ENCODE measurements around the gene ZNF24.

DNA sequence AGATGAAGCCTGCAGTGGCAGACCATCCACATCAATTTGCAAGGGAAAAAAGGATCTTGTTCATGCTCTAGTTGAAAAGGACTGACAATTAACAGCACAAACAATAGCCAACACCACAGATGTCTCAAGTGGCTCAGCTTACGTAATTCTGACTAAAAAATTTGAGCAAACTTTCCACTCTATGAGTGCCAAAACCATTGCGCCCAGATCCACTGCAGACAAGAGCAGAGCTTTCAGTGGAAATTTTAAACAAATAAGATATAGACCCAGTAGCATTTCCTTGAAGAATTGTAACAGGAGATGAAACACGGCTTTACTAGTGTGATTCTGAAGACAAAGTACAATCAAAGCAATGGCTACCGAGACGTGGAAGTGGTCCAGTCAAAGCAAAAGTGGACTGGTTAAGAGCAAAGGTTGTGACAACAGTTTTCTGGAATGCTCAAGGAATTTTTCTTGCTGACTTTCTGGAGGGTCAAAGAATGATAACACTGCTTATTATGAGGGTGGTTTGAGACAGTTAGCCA is 44.9 kb upstream of the ZNF24 start:
- TF ChIP-seq, protein P1, sequence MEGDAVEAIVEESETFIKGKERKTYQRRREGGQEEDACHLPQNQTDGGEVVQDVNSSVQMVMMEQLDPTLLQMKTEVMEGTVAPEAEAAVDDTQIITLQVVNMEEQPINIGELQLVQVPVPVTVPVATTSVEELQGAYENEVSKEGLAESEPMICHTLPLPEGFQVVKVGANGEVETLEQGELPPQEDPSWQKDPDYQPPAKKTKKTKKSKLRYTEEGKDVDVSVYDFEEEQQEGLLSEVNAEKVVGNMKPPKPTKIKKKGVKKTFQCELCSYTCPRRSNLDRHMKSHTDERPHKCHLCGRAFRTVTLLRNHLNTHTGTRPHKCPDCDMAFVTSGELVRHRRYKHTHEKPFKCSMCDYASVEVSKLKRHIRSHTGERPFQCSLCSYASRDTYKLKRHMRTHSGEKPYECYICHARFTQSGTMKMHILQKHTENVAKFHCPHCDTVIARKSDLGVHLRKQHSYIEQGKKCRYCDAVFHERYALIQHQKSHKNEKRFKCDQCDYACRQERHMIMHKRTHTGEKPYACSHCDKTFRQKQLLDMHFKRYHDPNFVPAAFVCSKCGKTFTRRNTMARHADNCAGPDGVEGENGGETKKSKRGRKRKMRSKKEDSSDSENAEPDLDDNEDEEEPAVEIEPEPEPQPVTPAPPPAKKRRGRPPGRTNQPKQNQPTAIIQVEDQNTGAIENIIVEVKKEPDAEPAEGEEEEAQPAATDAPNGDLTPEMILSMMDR (IDR thresholded peaks at IDR 0.05), result no peak
- TF ChIP-seq POLR2A (IDR thresholded peaks at IDR 0.05) (no peak), POLR2AphosphoS5 (IDR thresholded peaks at IDR 0.05) (no peak)

All from breast epithelium (tissue), 3 donors.